Endodermal cell (in vitro differentiated cells): ENCODE data around the gene WSB1. TPM values are rescaled to one million over a fixed set of nuclear protein-coding genes. Genes with fewer than 3 reads are reported as not detected.

Source experiments
- DNase-seq: peaks from one replicate; pipeline ENCODE4 v3.0.0-alpha.2; 2017
- H3K27ac ChIP-seq: 2 replicates; pipeline ENCODE4 v1.5.1; 2013; ENCODE audit warnings: mild to moderate bottlenecking, low read depth, low read length, moderate library complexity
- H3K27me3 ChIP-seq: 2 replicates; pipeline ENCODE4 v1.6.1; 2013; ENCODE audit warnings: mild to moderate bottlenecking, low read length, moderate library complexity; ENCODE audit not compliant: insufficient read depth, control insufficient read depth, poor library complexity, severe bottlenecking
- H3K36me3 ChIP-seq: 2 replicates; pipeline ENCODE4 v1.7.0; 2013; ENCODE audit warnings: mild to moderate bottlenecking, low read length, moderate library complexity; ENCODE audit not compliant: control insufficient read depth, insufficient read depth
- H3K4me1 ChIP-seq: one replicate; pipeline ENCODE4 v1.7.0; 2013; ENCODE audit warnings: low read length; ENCODE audit not compliant: control insufficient read depth, insufficient read depth
- H3K4me3 ChIP-seq: 2 replicates; pipeline ENCODE4 v1.5.1; 2013; ENCODE audit warnings: mild to moderate bottlenecking, low read length, moderate library complexity
- H3K9ac ChIP-seq: 2 replicates; pipeline ENCODE4 v1.6.1; 2013; ENCODE audit warnings: mild to moderate bottlenecking, low read length, moderate library complexity; ENCODE audit not compliant: poor library complexity, severe bottlenecking; ENCODE audit errors: extremely low read depth
- H3K9me3 ChIP-seq: 2 replicates; pipeline ENCODE4 v1.6.1; 2013; ENCODE audit warnings: mild to moderate bottlenecking, low read length, moderate library complexity; ENCODE audit not compliant: control insufficient read depth
- H3K27ac Mint-ChIP-seq: 2 replicates; pipeline ENCODE4 v1.8.0; 2020; ENCODE audit warnings: mixed read lengths
- H3K27me3 Mint-ChIP-seq: 2 replicates; pipeline ENCODE4 v1.8.0; 2021; ENCODE audit warnings: mild to moderate bottlenecking, mixed read lengths; ENCODE audit not compliant: insufficient read depth
- H3K36me3 Mint-ChIP-seq: 2 replicates; pipeline ENCODE4 v1.8.0; 2020; ENCODE audit warnings: low read depth, mixed read lengths
- H3K4me1 Mint-ChIP-seq: 2 replicates; pipeline ENCODE4 v1.8.0; 2020; ENCODE audit warnings: mixed read lengths
- H3K4me3 Mint-ChIP-seq: 2 replicates; pipeline ENCODE4 v1.8.0; 2020; ENCODE audit warnings: mild to moderate bottlenecking, moderate library complexity, mixed read lengths
- H3K9me3 Mint-ChIP-seq: 2 replicates; pipeline ENCODE4 v1.8.0; 2020; ENCODE audit warnings: mild to moderate bottlenecking, mixed read lengths
- WGBS, 2 experiments: methylation state at CpG; one replicate each; pipeline versions ENCODE4 v1.1.5 to v1.1.7; 2013; ENCODE audit warnings: missing lambda C conversion rate in 2 of 2, mixed read lengths in 1 of 2; ENCODE audit not compliant: insufficient coverage in 1 of 2, insufficient read length in 1 of 2; 5-methylcytosine and 5-hydroxymethylcytosine counted together
- total RNA-seq, 2 donors: library from RNA; stranded (reverse); fragmentation: NEBNext Ultra II Directional in 1 of 2; extraction: Animal tissue kit (Norgen Biotek cat#: 25700) in 1 of 2; gene quantifications; 2 replicates in 1 of 2; 3 replicates in 1 of 2; pipeline ENCODE4 v1.2.1, GENCODE V29; 2021
- TF ChIP-seq, protein P1 (sequence below): fragments of 200-600 bp; sonication (generic); conservative IDR thresholded peaks from 2 replicates; pipeline ENCODE4 v1.5.0; 2021; ENCODE audit warnings: antibody characterized with exemption, mild to moderate bottlenecking

Gene WSB1
- total RNA-seq, 2 donors from 2014 or later: 236 to 270 TPM

DNA sequence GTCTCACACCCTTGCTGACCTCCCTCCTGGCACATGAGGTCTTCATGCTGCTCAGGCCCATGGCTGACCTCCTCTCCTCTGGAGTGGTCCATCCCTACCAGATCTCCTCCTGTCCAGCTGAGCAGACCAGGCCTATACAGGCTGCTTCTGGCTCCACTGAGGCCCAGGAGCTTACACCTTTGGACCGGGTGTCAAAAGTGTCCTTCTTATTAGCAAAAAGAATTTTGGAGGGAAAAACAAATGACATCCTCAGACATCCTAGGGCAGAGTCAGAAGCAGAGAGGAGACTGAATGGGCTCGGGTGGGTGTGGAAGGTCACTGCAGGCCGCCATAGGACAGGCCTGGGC is 38.1 kb downstream of the WSB1 start:
- DNase-seq: no peak
- peak overlapping the region; percentile 93 for H3K27ac Mint-ChIP-seq
- H3K27me3 Mint-ChIP-seq: no peaks in the 10 kb centered on the region
- 78 to 90% methylated on average over 3 of the region's 3 CpGs for WGBS, 2 experiments
- H3K36me3 Mint-ChIP-seq: no peaks in the 10 kb centered on the region
- Histone ChIP-seq H3K4me3 (peak overlapping the region; percentile 72), H3K27ac (no peak overlapping the region), H3K36me3 (no peaks in the 10 kb centered on the region), H3K9ac (no peak overlapping the region), H3K9me3 (no peaks in the 10 kb centered on the region), H3K4me1 (no peaks in the 10 kb centered on the region), H3K27me3 (no peaks in the 10 kb centered on the region)
- TF ChIP-seq, protein P1, sequence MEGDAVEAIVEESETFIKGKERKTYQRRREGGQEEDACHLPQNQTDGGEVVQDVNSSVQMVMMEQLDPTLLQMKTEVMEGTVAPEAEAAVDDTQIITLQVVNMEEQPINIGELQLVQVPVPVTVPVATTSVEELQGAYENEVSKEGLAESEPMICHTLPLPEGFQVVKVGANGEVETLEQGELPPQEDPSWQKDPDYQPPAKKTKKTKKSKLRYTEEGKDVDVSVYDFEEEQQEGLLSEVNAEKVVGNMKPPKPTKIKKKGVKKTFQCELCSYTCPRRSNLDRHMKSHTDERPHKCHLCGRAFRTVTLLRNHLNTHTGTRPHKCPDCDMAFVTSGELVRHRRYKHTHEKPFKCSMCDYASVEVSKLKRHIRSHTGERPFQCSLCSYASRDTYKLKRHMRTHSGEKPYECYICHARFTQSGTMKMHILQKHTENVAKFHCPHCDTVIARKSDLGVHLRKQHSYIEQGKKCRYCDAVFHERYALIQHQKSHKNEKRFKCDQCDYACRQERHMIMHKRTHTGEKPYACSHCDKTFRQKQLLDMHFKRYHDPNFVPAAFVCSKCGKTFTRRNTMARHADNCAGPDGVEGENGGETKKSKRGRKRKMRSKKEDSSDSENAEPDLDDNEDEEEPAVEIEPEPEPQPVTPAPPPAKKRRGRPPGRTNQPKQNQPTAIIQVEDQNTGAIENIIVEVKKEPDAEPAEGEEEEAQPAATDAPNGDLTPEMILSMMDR: no peak
- H3K4me1 Mint-ChIP-seq: peaks cover 28% of the 10 kb centered on the region
- peak overlapping the region; percentile 50 for H3K4me3 Mint-ChIP-seq
- H3K9me3 Mint-ChIP-seq: no peaks in the 10 kb centered on the region

DNA sequence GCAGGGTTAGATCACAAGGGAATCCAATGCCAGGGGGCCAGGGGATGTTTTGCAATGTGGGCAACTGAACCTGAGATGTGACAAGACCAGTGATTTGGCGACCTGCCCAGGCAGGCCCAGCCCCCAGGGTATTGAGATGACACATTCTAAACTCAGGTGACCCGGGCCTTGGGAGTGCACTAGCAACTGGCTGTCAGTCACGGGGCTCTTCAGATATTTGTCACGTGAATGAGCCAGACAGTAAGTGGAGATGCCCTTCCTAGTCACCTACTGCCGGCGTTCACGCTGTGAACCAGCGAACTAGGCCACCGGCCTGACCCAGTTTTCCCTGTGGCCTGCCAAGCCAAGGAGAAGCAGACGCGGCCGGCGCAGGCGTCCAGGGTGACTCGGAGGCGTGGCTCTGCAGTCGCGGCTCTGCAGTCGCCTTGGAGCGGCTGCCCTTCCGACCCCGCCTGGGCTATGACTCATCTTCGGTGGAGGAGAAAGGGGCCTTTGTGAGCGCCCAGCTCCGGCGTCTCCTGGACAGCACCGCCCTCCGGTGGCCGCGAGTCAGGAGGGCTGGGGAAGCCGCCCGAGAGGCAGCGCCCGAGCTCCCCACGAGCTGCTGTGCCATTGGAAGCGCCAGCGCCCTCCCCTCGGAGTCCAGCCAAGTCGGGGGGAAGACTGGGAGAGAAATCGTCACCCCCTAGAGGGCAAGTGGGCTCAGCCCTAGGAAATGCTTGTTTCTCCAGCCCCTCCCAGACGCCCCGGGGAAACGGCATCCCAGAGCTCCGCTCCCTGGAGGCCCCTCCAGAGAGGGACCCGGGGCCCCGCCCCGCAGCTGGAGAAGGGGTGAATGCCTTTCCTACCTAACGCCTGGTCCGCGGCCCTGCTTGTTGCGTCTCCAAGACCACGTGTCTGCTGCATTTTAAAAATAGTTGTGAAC is 38.8 kb downstream of the WSB1 start:
- H3K27ac ChIP-seq: peak overlapping the region; percentile 73
- TF ChIP-seq, protein P1: peak; percentile 94
- H3K4me1 ChIP-seq: no peaks in the 10 kb centered on the region
- H3K4me3 ChIP-seq: peak overlapping the region; percentile 72
- no peaks in the 10 kb centered on the region for H3K9me3 ChIP-seq
- WGBS, 2 experiments: 3 to 6% methylated on average over 23 to 52 of the region's 52 CpGs
- peak; percentile 100 for DNase-seq
- Mint-ChIP-seq H3K4me1 (peaks cover 32% of the 10 kb centered on the region), H3K4me3 (peak overlapping the region; percentile 50), H3K36me3 (no peaks in the 10 kb centered on the region), H3K27me3 (no peaks in the 10 kb centered on the region), H3K9me3 (no peaks in the 10 kb centered on the region), H3K27ac (peak overlapping the region; percentile 93)
- H3K9ac ChIP-seq: peak overlapping the region; percentile 31
- H3K36me3 ChIP-seq: no peaks in the 10 kb centered on the region
- no peaks in the 10 kb centered on the region for H3K27me3 ChIP-seq

DNA sequence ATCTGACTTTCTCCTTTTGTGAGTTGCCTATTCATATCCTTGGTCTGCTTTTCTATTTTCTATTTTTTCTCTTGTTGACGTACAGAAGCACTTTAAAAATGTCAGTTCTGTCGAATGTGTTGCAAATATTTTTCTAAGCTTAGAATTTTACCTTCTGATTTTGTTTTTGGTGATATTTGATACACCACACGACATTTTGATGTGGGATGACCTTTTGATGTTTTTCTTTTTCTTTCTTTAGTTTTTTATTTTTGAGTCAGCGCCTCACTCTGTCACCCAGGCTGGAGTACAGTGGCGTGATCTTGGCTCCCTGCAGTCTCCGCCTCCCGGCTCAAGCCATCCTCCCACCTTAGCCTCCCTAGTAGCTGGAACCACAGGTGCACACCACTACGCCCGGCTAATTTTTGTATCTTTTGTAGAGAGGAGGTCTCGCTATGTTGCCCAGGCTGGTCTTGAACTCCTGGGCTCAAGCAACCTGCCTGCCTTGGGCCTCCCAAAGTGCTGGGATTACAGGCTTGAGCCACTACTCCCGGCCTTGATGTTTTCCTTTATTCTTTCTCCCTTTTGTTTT is 39.6 kb downstream of the WSB1 start:
- no peaks in the 10 kb centered on the region for H3K27me3 ChIP-seq
- H3K27me3 Mint-ChIP-seq: no peaks in the 10 kb centered on the region
- TF ChIP-seq, protein P1: no peak
- H3K4me1 ChIP-seq: no peaks in the 10 kb centered on the region
- peak overlapping the region; percentile 50 for H3K4me3 Mint-ChIP-seq
- no peak for DNase-seq
- peaks cover 39% of the 10 kb centered on the region for H3K4me1 Mint-ChIP-seq
- peak overlapping the region; percentile 31 for H3K9ac ChIP-seq
- 73 to 94% methylated on average over 7 to 11 of the region's 11 CpGs for WGBS, 2 experiments
- peak overlapping the region; percentile 73 for H3K27ac ChIP-seq
- H3K27ac Mint-ChIP-seq: peak overlapping the region; percentile 69
- peaks cover 2% of the 10 kb centered on the region for H3K9me3 ChIP-seq
- no peaks in the 10 kb centered on the region for H3K36me3 ChIP-seq
- H3K4me3 ChIP-seq: peak overlapping the region; percentile 72
- no peaks in the 10 kb centered on the region for H3K36me3 Mint-ChIP-seq
- H3K9me3 Mint-ChIP-seq: no peaks in the 10 kb centered on the region
